GM12892 (cell line): ENCODE data around the gene CTXN3.

Experiments used
- DNase-seq: peaks from one replicate; pipeline ENCODE4 v3.0.0; 2011; ENCODE audit not compliant: insufficient read length
- FAIRE-seq: peaks from 2 replicates; lab custom pipeline; 2011; peaks lifted over from hg19 to GRCh38; lab: Jason Lieb, UNC
- POLR2A ChIP-seq: IDR thresholded peaks from 2 replicates; pipeline ENCODE4 v1.6.1; 2011; ENCODE audit warnings: low read depth, low read length, control low read depth
- POLR2AphosphoS5 ChIP-seq: IDR thresholded peaks from 2 replicates; pipeline ENCODE4 v1.6.1; 2011; ENCODE audit warnings: low read depth, low read length, control low read depth
- TAF1 ChIP-seq: IDR thresholded peaks from 2 replicates; pipeline ENCODE4 v1.6.1; 2011; ENCODE audit warnings: low read depth, mild to moderate bottlenecking, control low read depth, low read length, borderline replicate concordance

Gene CTXN3

DNA sequence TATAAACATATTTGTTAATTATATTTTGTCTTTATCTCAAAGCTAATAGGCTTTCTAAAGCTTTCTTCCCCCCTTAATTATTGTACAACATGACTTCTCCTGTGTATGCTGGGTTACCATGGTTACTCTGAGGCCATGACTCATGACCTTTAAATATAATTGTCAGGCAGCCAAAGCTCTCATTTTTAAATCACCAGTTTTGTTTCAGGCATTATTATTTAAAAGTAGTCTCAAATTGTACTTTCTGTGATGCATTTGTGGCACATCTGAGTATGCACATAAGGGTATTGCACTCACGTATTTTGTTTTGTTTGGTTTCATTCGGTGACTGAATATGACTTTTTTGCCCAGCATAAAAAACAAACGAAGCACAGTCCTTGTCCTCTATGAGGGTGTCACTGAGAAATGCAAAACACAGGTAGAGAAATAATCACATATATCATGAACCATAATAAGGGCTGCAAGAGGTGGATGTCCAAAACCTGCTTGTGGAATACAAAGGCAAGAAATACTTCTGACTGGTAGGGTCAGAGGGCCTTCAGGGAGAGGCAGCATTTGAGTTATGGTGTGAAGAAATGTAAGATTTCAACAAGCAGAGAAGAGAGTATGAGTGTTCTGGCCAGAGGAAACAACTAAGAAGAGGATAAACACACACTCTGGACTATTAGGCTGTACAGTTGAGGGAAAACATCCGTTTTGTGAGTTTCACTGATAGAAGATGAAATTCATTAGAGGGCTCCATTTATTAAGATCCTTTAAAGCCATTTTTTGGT lies 56.4 kb downstream of the CTXN3 start:
- FAIRE-seq (no peak), DNase-seq (no peak)
- TF ChIP-seq TAF1 (no peak), POLR2AphosphoS5 (no peak), POLR2A (no peak)

GRCh38 chr5:127706691-127707090 lies 57.8 kb downstream of the CTXN3 start:
- DNase-seq = no peak
- FAIRE-seq = no peak
- TF ChIP-seq POLR2A (no peak), POLR2AphosphoS5 (no peak), TAF1 (no peak)

- TF ChIP-seq POLR2AphosphoS5 (no peak), POLR2A (no peak), TAF1 (no peak)
- no peak for FAIRE-seq
Observed at GRCh38 chr5:127707209-127707608, 58.3 kb downstream of the CTXN3 start.

More at GRCh38 chr5:127707209-127707608, 58.3 kb downstream of the CTXN3 start:
- DNase-seq = no peak
